ENCODE measurements around the gene C10orf95. TPM values are rescaled to one million over a fixed set of nuclear protein-coding genes. Genes with fewer than 3 reads are reported as not detected.
A peak's percentile ranks its signal among the peaks of the same experiment; 100 is the strongest.

The C10orf95 gene
- total RNA-seq, 2 experiments from 2014 or later: 0.20 to 0.36 TPM

GRCh38 chr10:102438374-102438773 is 13.0 kb downstream of the C10orf95 start:
- ChIA-PET POLR2A (interaction anchor here (0.6 to 5.8 kb wide), 3 partner anchors 15 to 793 kb away, joined by 3 to 52 read pairs (median 3); partner anchors contain the start of gene FBXL15), CTCF (interaction anchor here (1.1 kb wide), 1 partner anchor 33 kb away, joined by 3 read pairs; no protein-coding TSS in a partner anchor)
- Mint-ChIP-seq H3K27ac (no peak overlapping the region), H3K9me3 (no peaks in the 10 kb centered on the region), H3K27me3 (no peaks in the 10 kb centered on the region), H3K4me1 (ENCODE audit: low read depth) (peaks cover 36% of the 10 kb centered on the region), H3K4me3 (no peak overlapping the region), H3K36me3 (ENCODE audit: low read depth) (peaks cover 17% of the 10 kb centered on the region)
- intact Hi-C loops (cut with micrococcal nuclease): no loop called here
- no peak for ATAC-seq
- TF ChIP-seq CTCF (IDR thresholded peaks at IDR 0.05): no peak
- DNase-seq: no peak

- H3K4me1 Mint-ChIP-seq (ENCODE audit: low read depth): peaks cover 39% of the 10 kb centered on the region
- DNase-seq: no peak
- H3K36me3 Mint-ChIP-seq (ENCODE audit: low read depth): peaks cover 17% of the 10 kb centered on the region
- no peak overlapping the region for H3K27ac Mint-ChIP-seq
- POLR2A ChIA-PET: interaction anchor here (5.8 to 8.1 kb wide), 2 partner anchors 14 kb away, joined by 52 to 102 read pairs; partner anchors contain the start of genes C10orf95 and FBXL15
- no peak for ATAC-seq
- CTCF ChIA-PET: interaction anchor here (1.1 kb wide), 1 partner anchor 34 kb away, joined by 3 read pairs; no protein-coding TSS in a partner anchor
- no peak for TF ChIP-seq CTCF (IDR thresholded peaks at IDR 0.05)
- peak overlapping the region; percentile 85 for H3K4me3 Mint-ChIP-seq
- H3K9me3 Mint-ChIP-seq: no peaks in the 10 kb centered on the region
- no peaks in the 10 kb centered on the region for H3K27me3 Mint-ChIP-seq
- intact Hi-C loops (cut with micrococcal nuclease): no loop called here
Observed at GRCh38 chr10:102437515-102437914, 13.8 kb downstream of the C10orf95 start.

GRCh38 chr10:102436312-102436711 is 15.0 kb downstream of the C10orf95 start:
- TF ChIP-seq CTCF (IDR thresholded peaks at IDR 0.05): no peak
- Mint-ChIP-seq H3K4me3 (peak overlapping the region; percentile 85), H3K36me3 (ENCODE audit: low read depth) (peaks cover 20% of the 10 kb centered on the region), H3K27ac (peak overlapping the region; percentile 91), H3K27me3 (no peaks in the 10 kb centered on the region), H3K4me1 (ENCODE audit: low read depth) (peaks cover 43% of the 10 kb centered on the region), H3K9me3 (no peaks in the 10 kb centered on the region)
- CTCF ChIA-PET: interaction anchor here (0.6 to 5.1 kb wide), 7 partner anchors 14 to 207 kb away, joined by 3 to 32 read pairs (median 4); partner anchors contain the start of genes C10orf95, FBXL15 and NFKB2
- POLR2A ChIA-PET: interaction anchor here (0.9 to 8.1 kb wide), 8 partner anchors 10 to 42 kb away, joined by 3 to 102 read pairs (median 6); partner anchors contain the start of genes C10orf95 and FBXL15
- ATAC-seq (no peak), DNase-seq (no peak)
- intact Hi-C loops (cut with micrococcal nuclease): no loop called here

GRCh38 chr10:102435529-102436233 is 15.7 kb downstream of the C10orf95 start:
- ATAC-seq (peak; percentile 5), DNase-seq (peak; percentile 70)
- Mint-ChIP-seq H3K27me3 (no peaks in the 10 kb centered on the region), H3K4me1 (ENCODE audit: low read depth) (peaks cover 44% of the 10 kb centered on the region), H3K4me3 (peak overlapping the region; percentile 85), H3K27ac (peak overlapping the region; percentile 91), H3K9me3 (no peaks in the 10 kb centered on the region), H3K36me3 (ENCODE audit: low read depth) (peaks cover 21% of the 10 kb centered on the region)
- CTCF ChIA-PET: interaction anchor here (0.7 to 5.1 kb wide), 9 partner anchors 9 to 206 kb away, joined by 3 to 32 read pairs (median 4); partner anchors contain the start of genes C10orf95, FBXL15 and NFKB2
- no peak for TF ChIP-seq CTCF (IDR thresholded peaks at IDR 0.05)
- intact Hi-C loops (cut with micrococcal nuclease): no loop called here
- POLR2A ChIA-PET: interaction anchor here (0.8 to 8.1 kb wide), 13 partner anchors 11 to 320 kb away, joined by 3 to 102 read pairs (median 5); partner anchors contain the start of genes C10orf95 and FBXL15

Data from activated CD8-positive, alpha-beta T cell treated with anti-CD3 and anti-CD28 coated beads for 36 hours (primary cell).